ENCODE data around the gene AIG1. TPM values are rescaled to one million over a fixed set of nuclear protein-coding genes. Genes with fewer than 3 reads are reported as not detected.

AIG1 gene
- total and polyA plus RNA-seq, 4 donors, result 32.4 to 72.3 (median 49.3) TPM

GRCh38 chr6:143123081-143123480 is 62.4 kb downstream of the AIG1 start:
- Histone ChIP-seq H3K4me3 (ENCODE audit: low read length in 2 of 2) (no peak overlapping the region), H3K36me3 (ENCODE audit: control insufficient read depth in 1 of 2, insufficient read depth in 2 of 2, low read length in 1 of 2) (no peaks in the 10 kb centered on the region), H3K9me3 (ENCODE audit: control insufficient read depth, low read length) (no peaks in the 10 kb centered on the region), H3K4me1 (ENCODE audit: control insufficient read depth in 1 of 2, insufficient read depth in 2 of 2, low read length in 2 of 2) (peaks cover 0 to 3% of the 10 kb centered on the region in 2 donors), H3K27me3 (ENCODE audit: control insufficient read depth in 1 of 2, insufficient read depth in 2 of 2, low read length in 1 of 2) (no peaks in the 10 kb centered on the region), H3K27ac (ENCODE audit: low read depth in 1 of 2, low read length in 2 of 2) (no peak overlapping the region)
- ATAC-seq (ENCODE audit: low FRiP score), result no peak
- DNase-seq, result no peak
- intact Hi-C loops (cut with DNase I), result no loop called here
- WGBS, 2 donors, result 92 to 98% methylated on average over 1 of the region's 1 CpG

- no peaks in the 10 kb centered on the region for H3K9me3 ChIP-seq (ENCODE audit: control insufficient read depth, low read length)
- DNase-seq, result no peak
- intact Hi-C loops (cut with DNase I), result no loop called here
- no peaks in the 10 kb centered on the region for H3K36me3 ChIP-seq (ENCODE audit: control insufficient read depth in 1 of 2, insufficient read depth in 2 of 2, low read length in 1 of 2)
- 93 to 98% methylated on average over 2 of the region's 2 CpGs for WGBS, 2 donors
- H3K27me3 ChIP-seq (ENCODE audit: control insufficient read depth in 1 of 2, insufficient read depth in 2 of 2, low read length in 1 of 2), result no peaks in the 10 kb centered on the region
- no peak overlapping the region for H3K27ac ChIP-seq (ENCODE audit: low read depth in 1 of 2, low read length in 2 of 2)
- H3K4me1 ChIP-seq (ENCODE audit: control insufficient read depth in 1 of 2, insufficient read depth in 2 of 2, low read length in 2 of 2), result peaks cover 0 to 3% of the 10 kb centered on the region in 2 donors
- ATAC-seq (ENCODE audit: low FRiP score), result no peak
- no peak overlapping the region for H3K4me3 ChIP-seq (ENCODE audit: low read length in 2 of 2)
Measured at GRCh38 chr6:143123941-143124340, 63.3 kb downstream of the AIG1 start.

GRCh38 chr6:143125455-143125854 is 64.8 kb downstream of the AIG1 start:
- no peak overlapping the region for H3K4me3 ChIP-seq (ENCODE audit: low read length in 2 of 2)
- ATAC-seq (ENCODE audit: low FRiP score) (no peak), DNase-seq (no peak)
- WGBS, 2 donors, result 80 to 82% methylated on average over 3 of the region's 3 CpGs
- no peaks in the 10 kb centered on the region for H3K36me3 ChIP-seq (ENCODE audit: control insufficient read depth in 1 of 2, insufficient read depth in 2 of 2, low read length in 1 of 2)
- H3K4me1 ChIP-seq (ENCODE audit: control insufficient read depth in 1 of 2, insufficient read depth in 2 of 2, low read length in 2 of 2), result peaks cover 0 to 3% of the 10 kb centered on the region in 2 donors
- intact Hi-C loops (cut with DNase I), result no loop called here
- H3K27me3 ChIP-seq (ENCODE audit: control insufficient read depth in 1 of 2, insufficient read depth in 2 of 2, low read length in 1 of 2), result no peaks in the 10 kb centered on the region
- no peak overlapping the region for H3K27ac ChIP-seq (ENCODE audit: low read depth in 1 of 2, low read length in 2 of 2)
- H3K9me3 ChIP-seq (ENCODE audit: control insufficient read depth, low read length), result no peaks in the 10 kb centered on the region

- Histone ChIP-seq H3K9me3 (ENCODE audit: control insufficient read depth, low read length) (no peaks in the 10 kb centered on the region), H3K27me3 (ENCODE audit: control insufficient read depth in 1 of 2, insufficient read depth in 2 of 2, low read length in 1 of 2) (no peaks in the 10 kb centered on the region), H3K27ac (ENCODE audit: low read depth in 1 of 2, low read length in 2 of 2) (no peak overlapping the region), H3K4me1 (ENCODE audit: control insufficient read depth in 1 of 2, insufficient read depth in 2 of 2, low read length in 2 of 2) (peaks cover 0 to 3% of the 10 kb centered on the region in 2 donors), H3K4me3 (ENCODE audit: low read length in 2 of 2) (no peak overlapping the region), H3K36me3 (ENCODE audit: control insufficient read depth in 1 of 2, insufficient read depth in 2 of 2, low read length in 1 of 2) (no peaks in the 10 kb centered on the region)
- DNase-seq (no peak), ATAC-seq (ENCODE audit: low FRiP score) (no peak)
- 90 to 91% methylated on average over 12 of the region's 12 CpGs for WGBS, 2 donors
- intact Hi-C loops (cut with DNase I), result no loop called here
Measured at GRCh38 chr6:143125864-143126573, 65.3 kb downstream of the AIG1 start.

- ATAC-seq (ENCODE audit: low FRiP score) (no peak), DNase-seq (no peak)
- Histone ChIP-seq H3K4me3 (ENCODE audit: low read length in 2 of 2) (no peak overlapping the region), H3K9me3 (ENCODE audit: control insufficient read depth, low read length) (peaks cover 2% of the 10 kb centered on the region), H3K27me3 (ENCODE audit: control insufficient read depth in 1 of 2, insufficient read depth in 2 of 2, low read length in 1 of 2) (no peaks in the 10 kb centered on the region), H3K27ac (ENCODE audit: low read depth in 1 of 2, low read length in 2 of 2) (no peak overlapping the region), H3K4me1 (ENCODE audit: control insufficient read depth in 1 of 2, insufficient read depth in 2 of 2, low read length in 2 of 2) (peaks cover 0 to 3% of the 10 kb centered on the region in 2 donors), H3K36me3 (ENCODE audit: control insufficient read depth in 1 of 2, insufficient read depth in 2 of 2, low read length in 1 of 2) (peaks cover 1 to 2% of the 10 kb centered on the region in 2 donors)
- intact Hi-C loops (cut with DNase I), result no loop called here
- WGBS, 2 donors, result 90 to 94% methylated on average over 1 of the region's 1 CpG
Measured at GRCh38 chr6:143126574-143126941, 65.9 kb downstream of the AIG1 start.

- H3K27me3 ChIP-seq (ENCODE audit: control insufficient read depth in 1 of 2, insufficient read depth in 2 of 2, low read length in 1 of 2), result no peaks in the 10 kb centered on the region
- H3K27ac ChIP-seq (ENCODE audit: low read depth in 1 of 2, low read length in 2 of 2), result no peak overlapping the region
- H3K4me3 ChIP-seq (ENCODE audit: low read length in 2 of 2), result no peak overlapping the region
- H3K36me3 ChIP-seq (ENCODE audit: control insufficient read depth in 1 of 2, insufficient read depth in 2 of 2, low read length in 1 of 2), result peaks cover 3 to 4% of the 10 kb centered on the region in 2 donors
- intact Hi-C loops (cut with DNase I), result no loop called here
- no peak for DNase-seq
- H3K9me3 ChIP-seq (ENCODE audit: control insufficient read depth, low read length), result peaks cover 2% of the 10 kb centered on the region
- 94 to 95% methylated on average over 3 of the region's 3 CpGs for WGBS, 2 donors
- no peaks in the 10 kb centered on the region for H3K4me1 ChIP-seq (ENCODE audit: control insufficient read depth in 1 of 2, insufficient read depth in 2 of 2, low read length in 2 of 2)
- ATAC-seq (ENCODE audit: low FRiP score), result no peak
Measured at GRCh38 chr6:143127941-143128680, 67.4 kb downstream of the AIG1 start.

- peaks cover 3 to 4% of the 10 kb centered on the region in 2 donors for H3K36me3 ChIP-seq (ENCODE audit: control insufficient read depth in 1 of 2, insufficient read depth in 2 of 2, low read length in 1 of 2)
- H3K27ac ChIP-seq (ENCODE audit: low read depth in 1 of 2, low read length in 2 of 2), result no peak overlapping the region
- DNase-seq (no peak), ATAC-seq (ENCODE audit: low FRiP score) (no peak)
- no peaks in the 10 kb centered on the region for H3K27me3 ChIP-seq (ENCODE audit: control insufficient read depth in 1 of 2, insufficient read depth in 2 of 2, low read length in 1 of 2)
- no peaks in the 10 kb centered on the region for H3K4me1 ChIP-seq (ENCODE audit: control insufficient read depth in 1 of 2, insufficient read depth in 2 of 2, low read length in 2 of 2)
- peaks cover 2% of the 10 kb centered on the region for H3K9me3 ChIP-seq (ENCODE audit: control insufficient read depth, low read length)
- intact Hi-C loops (cut with DNase I), result no loop called here
- H3K4me3 ChIP-seq (ENCODE audit: low read length in 2 of 2), result no peak overlapping the region
Measured at GRCh38 chr6:143128681-143129015, 68.0 kb downstream of the AIG1 start.

- Histone ChIP-seq H3K27ac (ENCODE audit: low read depth in 1 of 2, low read length in 2 of 2) (no peak overlapping the region), H3K27me3 (ENCODE audit: control insufficient read depth in 1 of 2, insufficient read depth in 2 of 2, low read length in 1 of 2) (no peaks in the 10 kb centered on the region), H3K4me1 (ENCODE audit: control insufficient read depth in 1 of 2, insufficient read depth in 2 of 2, low read length in 2 of 2) (peaks cover 0 to 3% of the 10 kb centered on the region in 2 donors), H3K9me3 (ENCODE audit: control insufficient read depth, low read length) (peaks cover 2% of the 10 kb centered on the region), H3K4me3 (ENCODE audit: low read length in 2 of 2) (no peak overlapping the region), H3K36me3 (ENCODE audit: control insufficient read depth in 1 of 2, insufficient read depth in 2 of 2, low read length in 1 of 2) (peaks cover 3 to 4% of the 10 kb centered on the region in 2 donors)
- 92 to 95% methylated on average over 1 of the region's 1 CpG for whole genome bisulfite sequencing, 2 donors
- DNase-seq, result no peak
- no peak for ATAC-seq (ENCODE audit: low FRiP score)
- intact Hi-C loops (cut with DNase I), result no loop called here
Measured at GRCh38 chr6:143130928-143131327, 70.2 kb downstream of the AIG1 start.

- 2 to 7% methylated on average over 2 of the region's 2 CpGs for WGBS, 2 donors
- DNase-seq (no peak), ATAC-seq (ENCODE audit: low FRiP score) (peak; percentile 65)
- H3K4me1 ChIP-seq (ENCODE audit: control insufficient read depth in 1 of 2, insufficient read depth in 2 of 2, low read length in 2 of 2), result peaks cover 3% of the 10 kb centered on the region in 2 donors
- intact Hi-C loops (cut with DNase I), result no loop called here
- peaks cover 2% of the 10 kb centered on the region for H3K9me3 ChIP-seq (ENCODE audit: control insufficient read depth, low read length)
- peaks cover 3 to 4% of the 10 kb centered on the region in 2 donors for H3K36me3 ChIP-seq (ENCODE audit: control insufficient read depth in 1 of 2, insufficient read depth in 2 of 2, low read length in 1 of 2)
- H3K27ac ChIP-seq (ENCODE audit: low read depth in 1 of 2, low read length in 2 of 2), result peak overlapping the region in 1 of 2 donors; percentile 76
- H3K27me3 ChIP-seq (ENCODE audit: control insufficient read depth in 1 of 2, insufficient read depth in 2 of 2, low read length in 1 of 2), result no peaks in the 10 kb centered on the region
- H3K4me3 ChIP-seq (ENCODE audit: low read length in 2 of 2), result no peak overlapping the region
Measured at GRCh38 chr6:143135325-143135724, 74.6 kb downstream of the AIG1 start.
